Mesenchymal stem cell (in vitro differentiated cells and primary cell): Measurements from ENCODE around the gene ADI1.

ENCODE experiments used
- DNase-seq: peaks from one replicate; pipeline ENCODE4 v3.0.0-alpha.2; 2013
- H2AFZ ChIP-seq: one replicate; pipeline ENCODE4 v1.6.1; 2013; ENCODE audit warnings: low read depth, mild to moderate bottlenecking, control low read depth, inconsistent platforms, low read length, moderate library complexity
- H2AK5ac ChIP-seq: 2 replicates; pipeline ENCODE4 v1.6.1; 2013; ENCODE audit warnings: low read length, moderate library complexity, mild to moderate bottlenecking, inconsistent platforms; ENCODE audit not compliant: severe bottlenecking
- H2BK120ac ChIP-seq: one replicate; pipeline ENCODE4 v1.6.1; 2013; ENCODE audit warnings: low read depth, mild to moderate bottlenecking, inconsistent platforms, low read length, moderate library complexity
- H2BK12ac ChIP-seq, 2 experiments: one replicate each; pipeline ENCODE4 v1.6.1; 2013; ENCODE audit warnings: inconsistent platforms in 2 of 2, low read length in 2 of 2, mild to moderate bottlenecking in 2 of 2, moderate library complexity in 2 of 2, control low read depth in 1 of 2
- H2BK15ac ChIP-seq: one replicate; pipeline ENCODE4 v1.6.1; 2013; ENCODE audit warnings: mild to moderate bottlenecking, low read depth, inconsistent platforms; ENCODE audit not compliant: poor library complexity, severe bottlenecking
- H2BK5ac ChIP-seq: 2 replicates; pipeline ENCODE4 v1.6.1; 2013; ENCODE audit warnings: low read depth, mild to moderate bottlenecking, low read length, control low read depth, inconsistent platforms; ENCODE audit not compliant: poor library complexity, severe bottlenecking
- H3K14ac ChIP-seq, 2 experiments: one replicate each; pipeline ENCODE4 v1.6.1; 2013; ENCODE audit warnings: inconsistent platforms in 2 of 2, low read length in 2 of 2, control low read depth in 1 of 2, mild to moderate bottlenecking in 1 of 2, moderate library complexity in 1 of 2
- H3K18ac ChIP-seq, 2 experiments: one replicate each; pipeline ENCODE4 v1.6.1; 2013; ENCODE audit warnings: inconsistent platforms in 2 of 2, low read length in 2 of 2, control low read depth in 1 of 2, low read depth in 1 of 2, mild to moderate bottlenecking in 1 of 2
- H3K23ac ChIP-seq, 2 experiments: one replicate each; pipeline ENCODE4 v1.6.1; 2013; ENCODE audit warnings: inconsistent platforms in 2 of 2, low read length in 2 of 2, mild to moderate bottlenecking in 2 of 2, moderate library complexity in 2 of 2, control low read depth in 1 of 2
- H3K27ac ChIP-seq: 2 replicates; pipeline ENCODE4 v1.5.1; 2013; ENCODE audit warnings: mild to moderate bottlenecking, moderate library complexity, low read length, control low read depth, inconsistent platforms; ENCODE audit not compliant: poor library complexity, severe bottlenecking
- H3K27me3 ChIP-seq, 2 experiments: 2 replicates each; pipeline versions ENCODE4 v1.6.1 to v1.7.0; 2013; ENCODE audit warnings: low read length in 2 of 2, mild to moderate bottlenecking in 2 of 2, moderate library complexity in 2 of 2, control low read depth in 1 of 2, inconsistent platforms in 1 of 2; ENCODE audit not compliant: control insufficient read depth in 1 of 2, insufficient read depth in 1 of 2
- H3K36me3 ChIP-seq, 2 experiments: 2 replicates each; pipeline versions ENCODE4 v1.6.1 to v1.7.0; 2013; ENCODE audit warnings: low read length in 2 of 2, control low read depth in 1 of 2, inconsistent platforms in 1 of 2, low read depth in 1 of 2, mild to moderate bottlenecking in 1 of 2; ENCODE audit not compliant: insufficient read depth in 2 of 2, control insufficient read depth in 1 of 2
- H3K4ac ChIP-seq, 2 experiments: one replicate each; pipeline ENCODE4 v1.6.1; 2013; ENCODE audit warnings: inconsistent platforms in 2 of 2, low read length in 2 of 2, mild to moderate bottlenecking in 2 of 2, moderate library complexity in 2 of 2, control low read depth in 1 of 2, low read depth in 1 of 2
- H3K4me1 ChIP-seq: 2 replicates; pipeline ENCODE4 v1.6.1; 2013; ENCODE audit warnings: low read depth, low read length, control low read depth; ENCODE audit not compliant: control insufficient read depth, insufficient read depth
- H3K4me2 ChIP-seq: 2 replicates; pipeline ENCODE4 v1.6.1; 2013; ENCODE audit warnings: low read length, mild to moderate bottlenecking, inconsistent platforms; ENCODE audit not compliant: poor library complexity, severe bottlenecking
- H3K4me3 ChIP-seq, 2 experiments: 2 replicates each; pipeline versions ENCODE4 v1.5.1 to v1.7.0; 2013; ENCODE audit warnings: low read length in 2 of 2, mild to moderate bottlenecking in 2 of 2, control low read depth in 1 of 2, low read depth in 1 of 2; ENCODE audit not compliant: insufficient read depth in 1 of 2
- H3K79me1 ChIP-seq: replicated peaks from 2 replicates; pipeline ENCODE4 v1.6.1; 2013; ENCODE audit warnings: mild to moderate bottlenecking, control low read depth, low read length, inconsistent platforms; ENCODE audit not compliant: poor library complexity, severe bottlenecking
- H3K9ac ChIP-seq: 2 replicates; pipeline ENCODE4 v1.7.0; 2013; ENCODE audit warnings: mild to moderate bottlenecking, low read length, moderate library complexity
- H3K9me3 ChIP-seq: 2 replicates; pipeline ENCODE4 v1.7.0; 2013; ENCODE audit warnings: mild to moderate bottlenecking, low read length; ENCODE audit not compliant: control insufficient read depth
- H4K8ac ChIP-seq: one replicate; pipeline ENCODE4 v1.6.1; 2013; ENCODE audit warnings: inconsistent platforms, mild to moderate bottlenecking, low read length, moderate library complexity
- H4K91ac ChIP-seq: one replicate; pipeline ENCODE4 v1.6.1; 2013; ENCODE audit warnings: mild to moderate bottlenecking, low read length, inconsistent platforms
- WGBS: methylation state at CpG from one replicate; pipeline ENCODE4 v1.1.7; 2013; ENCODE audit warnings: mixed read lengths; 5-methylcytosine and 5-hydroxymethylcytosine counted together

Gene ADI1

GRCh38 chr2:3472966-3473365 is 46.4 kb downstream of the ADI1 start:
- no peak overlapping the region for H3K4me3 ChIP-seq
- H3K36me3 ChIP-seq = peaks cover 28 to 79% of the 10 kb centered on the region in 2 experiments
- peaks cover 17% of the 10 kb centered on the region for H3K4me1 ChIP-seq
- no peak overlapping the region for H3K18ac ChIP-seq
- H4K8ac ChIP-seq = no peak overlapping the region
- H2AFZ ChIP-seq = no peak overlapping the region
- H3K4ac ChIP-seq = no peak overlapping the region
- DNase-seq = no peak
- no peak overlapping the region for H3K14ac ChIP-seq
- no peak overlapping the region for H2BK120ac ChIP-seq
- H3K4me2 ChIP-seq = no peak overlapping the region
- H3K27me3 ChIP-seq = no peaks in the 10 kb centered on the region
- 90% methylated on average over 9 of the region's 10 CpGs for WGBS
- peaks cover 15% of the 10 kb centered on the region for H3K79me1 ChIP-seq
- no peak overlapping the region for H4K91ac ChIP-seq
- H2BK5ac ChIP-seq = no peak overlapping the region
- H2BK12ac ChIP-seq = no peak overlapping the region
- H3K9me3 ChIP-seq = no peaks in the 10 kb centered on the region
- no peak overlapping the region for H3K27ac ChIP-seq
- H2BK15ac ChIP-seq = no peak overlapping the region
- no peak overlapping the region for H3K23ac ChIP-seq
- H3K9ac ChIP-seq = no peak overlapping the region
- H2AK5ac ChIP-seq = no peak overlapping the region

DNA sequence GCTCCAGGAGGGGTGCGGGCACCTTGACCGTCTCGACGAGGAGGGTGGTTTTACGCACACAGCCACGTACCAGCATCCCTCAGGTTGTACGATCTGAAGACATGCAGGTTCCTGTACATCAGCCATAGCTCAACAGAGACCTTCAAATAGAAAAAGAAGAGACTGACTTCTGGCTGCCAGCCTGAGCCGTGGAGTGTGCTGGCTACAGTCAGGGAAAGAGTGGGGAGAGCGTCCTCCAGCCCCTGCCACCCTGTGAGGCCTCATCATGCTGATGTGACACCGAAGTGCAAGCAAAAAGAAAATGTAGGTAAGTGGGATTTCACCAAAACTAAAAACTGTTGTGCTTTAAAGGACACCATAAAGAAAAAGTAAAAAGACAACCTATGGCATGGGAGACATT is 47.0 kb downstream of the ADI1 start:
- no peak overlapping the region for H3K18ac ChIP-seq
- no peak overlapping the region for H2AFZ ChIP-seq
- H4K8ac ChIP-seq = no peak overlapping the region
- no peak overlapping the region for H3K4me3 ChIP-seq
- H4K91ac ChIP-seq = no peak overlapping the region
- H3K79me1 ChIP-seq = peaks cover 18% of the 10 kb centered on the region
- no peak overlapping the region for H3K23ac ChIP-seq
- 100% methylated on average over 9 of the region's 10 CpGs for WGBS
- H3K9ac ChIP-seq = no peak overlapping the region
- H3K4me2 ChIP-seq = no peak overlapping the region
- H2BK5ac ChIP-seq = no peak overlapping the region
- no peak overlapping the region for H2BK15ac ChIP-seq
- H2BK120ac ChIP-seq = no peak overlapping the region
- peaks cover 17% of the 10 kb centered on the region for H3K4me1 ChIP-seq
- H3K9me3 ChIP-seq = no peaks in the 10 kb centered on the region
- no peak overlapping the region for H3K14ac ChIP-seq
- H2AK5ac ChIP-seq = no peak overlapping the region
- no peaks in the 10 kb centered on the region for H3K27me3 ChIP-seq
- H2BK12ac ChIP-seq = no peak overlapping the region
- H3K4ac ChIP-seq = no peak overlapping the region
- peaks cover 33 to 82% of the 10 kb centered on the region in 2 experiments for H3K36me3 ChIP-seq
- no peak overlapping the region for H3K27ac ChIP-seq
- no peak for DNase-seq

GRCh38 chr2:3470856-3471737 is 48.2 kb downstream of the ADI1 start:
- no peak for DNase-seq
- H3K14ac ChIP-seq = no peak overlapping the region
- no peak overlapping the region for H2AFZ ChIP-seq
- H3K9me3 ChIP-seq = no peaks in the 10 kb centered on the region
- H2BK5ac ChIP-seq = no peak overlapping the region
- H2BK120ac ChIP-seq = no peak overlapping the region
- H4K91ac ChIP-seq = no peak overlapping the region
- H4K8ac ChIP-seq = no peak overlapping the region
- H3K27me3 ChIP-seq = no peaks in the 10 kb centered on the region
- 96% methylated on average over 16 of the region's 17 CpGs for WGBS
- H3K27ac ChIP-seq = peak overlapping the region; percentile 44
- no peak overlapping the region for H2BK15ac ChIP-seq
- H3K23ac ChIP-seq = no peak overlapping the region
- H2BK12ac ChIP-seq = no peak overlapping the region
- peaks cover 16% of the 10 kb centered on the region for H3K79me1 ChIP-seq
- no peak overlapping the region for H3K4me3 ChIP-seq
- H3K36me3 ChIP-seq = peaks cover 38 to 81% of the 10 kb centered on the region in 2 experiments
- H3K18ac ChIP-seq = no peak overlapping the region
- H2AK5ac ChIP-seq = peak overlapping the region; percentile 72
- H3K9ac ChIP-seq = peak overlapping the region; percentile 43
- no peak overlapping the region for H3K4ac ChIP-seq
- peaks cover 22% of the 10 kb centered on the region for H3K4me1 ChIP-seq
- no peak overlapping the region for H3K4me2 ChIP-seq

- Histone ChIP-seq H3K36me3 (peaks cover 36 to 75% of the 10 kb centered on the region in 2 experiments), H2BK15ac (no peak overlapping the region), H3K23ac (no peak overlapping the region), H3K9ac (peak overlapping the region; percentile 43), H3K27me3 (no peaks in the 10 kb centered on the region), H3K4me2 (no peak overlapping the region), H3K4me3 (peak overlapping the region in 1 of 2 experiments; percentile 13), H3K18ac (no peak overlapping the region), H2BK12ac (no peak overlapping the region), H2BK120ac (no peak overlapping the region), H4K8ac (no peak overlapping the region), H4K91ac (no peak overlapping the region), H2AK5ac (peak overlapping the region; percentile 47), H3K9me3 (no peaks in the 10 kb centered on the region), H2AFZ (no peak overlapping the region), H3K4ac (no peak overlapping the region), H3K4me1 (peaks cover 28% of the 10 kb centered on the region), H3K14ac (no peak overlapping the region), H3K79me1 (peaks cover 16% of the 10 kb centered on the region), H2BK5ac (no peak overlapping the region), H3K27ac (peak overlapping the region; percentile 79)
- WGBS = 95% methylated on average over 14 of the region's 17 CpGs
- DNase-seq = peak; percentile 64
These were observed 49.1 kb downstream of the ADI1 start for GRCh38 chr2:3470166-3470651.
